ENCODE data around the gene KRABD2.

Gene KRABD2

DNA sequence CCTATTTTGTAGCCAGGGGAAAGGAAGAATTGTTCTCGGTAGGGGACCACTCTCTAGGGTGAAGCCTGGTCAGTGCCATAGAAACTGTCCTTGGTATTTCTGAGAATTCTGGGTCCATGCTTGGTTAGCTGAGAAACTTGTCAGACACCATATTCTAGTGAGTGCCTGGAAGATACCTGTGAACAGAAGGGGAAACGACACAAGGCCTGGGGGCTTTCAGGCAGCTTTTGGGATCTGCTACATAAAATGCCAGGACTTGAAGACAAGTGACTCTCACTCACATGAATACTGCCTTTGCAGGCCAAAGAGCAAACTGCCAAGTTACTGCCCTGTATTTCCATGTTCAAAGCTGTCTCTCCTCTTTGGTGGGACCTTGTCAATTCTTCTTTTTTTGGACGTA, 18.6 kb downstream of the KRABD2 start:
- no peak overlapping the region for H3K4me3 ChIP-seq (replicated peaks in 1 of 3; ENCODE audit: low read depth in 2 of 3, low read length in 3 of 3)
- no peak for DNase-seq
- peaks cover 12% of the 10 kb centered on the region for H3K4me1 Mint-ChIP-seq
- H3K9me3 Mint-ChIP-seq: peaks cover 0 to 3% (median 0%) of the 10 kb centered on the region in 7 donors
- no peaks in the 10 kb centered on the region for H3K36me3 ChIP-seq (replicated peaks in 1 of 2; ENCODE audit: control insufficient read depth in 1 of 2, insufficient read depth in 2 of 2, low read length in 2 of 2)
- H3K4me2 ChIP-seq (replicated peaks; ENCODE audit: extremely low read depth, low read length, poor library complexity, severe bottlenecking): no peak overlapping the region
- intact Hi-C loops (cut with micrococcal nuclease): no loop called here
- H3K27ac ChIP-seq (ENCODE audit: low read depth in 1 of 2, low read length in 2 of 2): no peak overlapping the region
- H3K27me3 Mint-ChIP-seq (ENCODE audit: low read depth in 3 of 3): peaks cover 0 to 5% (median 0%) of the 10 kb centered on the region in 3 donors
- no peak overlapping the region for H3K27ac Mint-ChIP-seq
- no peak overlapping the region for H3K4me3 Mint-ChIP-seq
- no peaks in the 10 kb centered on the region for H4K20me1 ChIP-seq (ENCODE audit: insufficient read depth, low read length)
- no peak overlapping the region for H3K9ac ChIP-seq (ENCODE audit: insufficient read depth, low read length, poor library complexity, severe bottlenecking)
- 100% methylated on average over 1 of the region's 3 CpGs for WGBS (ENCODE audit: insufficient coverage)
- H3K9me3 ChIP-seq (replicated peaks in 1 of 2; ENCODE audit: control insufficient read depth in 1 of 2, insufficient read depth in 1 of 2, low read length in 2 of 2): no peaks in the 10 kb centered on the region
- no peaks in the 10 kb centered on the region for H3K79me2 ChIP-seq (ENCODE audit: insufficient read depth, low read length)
- no peaks in the 10 kb centered on the region for H3K36me3 Mint-ChIP-seq
- no peak overlapping the region for H2AFZ ChIP-seq (ENCODE audit: insufficient read depth, low read depth, low read length, poor library complexity, severe bottlenecking)
- TF ChIP-seq, protein P1, sequence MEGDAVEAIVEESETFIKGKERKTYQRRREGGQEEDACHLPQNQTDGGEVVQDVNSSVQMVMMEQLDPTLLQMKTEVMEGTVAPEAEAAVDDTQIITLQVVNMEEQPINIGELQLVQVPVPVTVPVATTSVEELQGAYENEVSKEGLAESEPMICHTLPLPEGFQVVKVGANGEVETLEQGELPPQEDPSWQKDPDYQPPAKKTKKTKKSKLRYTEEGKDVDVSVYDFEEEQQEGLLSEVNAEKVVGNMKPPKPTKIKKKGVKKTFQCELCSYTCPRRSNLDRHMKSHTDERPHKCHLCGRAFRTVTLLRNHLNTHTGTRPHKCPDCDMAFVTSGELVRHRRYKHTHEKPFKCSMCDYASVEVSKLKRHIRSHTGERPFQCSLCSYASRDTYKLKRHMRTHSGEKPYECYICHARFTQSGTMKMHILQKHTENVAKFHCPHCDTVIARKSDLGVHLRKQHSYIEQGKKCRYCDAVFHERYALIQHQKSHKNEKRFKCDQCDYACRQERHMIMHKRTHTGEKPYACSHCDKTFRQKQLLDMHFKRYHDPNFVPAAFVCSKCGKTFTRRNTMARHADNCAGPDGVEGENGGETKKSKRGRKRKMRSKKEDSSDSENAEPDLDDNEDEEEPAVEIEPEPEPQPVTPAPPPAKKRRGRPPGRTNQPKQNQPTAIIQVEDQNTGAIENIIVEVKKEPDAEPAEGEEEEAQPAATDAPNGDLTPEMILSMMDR (IDR thresholded peaks at IDR 0.05): no peak
- H3K27me3 ChIP-seq (ENCODE audit: control insufficient read depth in 2 of 2, insufficient read depth in 2 of 2, low read length in 2 of 2): no peaks in the 10 kb centered on the region
- H3K4me1 ChIP-seq (ENCODE audit: control insufficient read depth in 1 of 2, insufficient read depth in 2 of 2, low read length in 2 of 2): peaks cover 0 to 8% of the 10 kb centered on the region in 2 donors

DNA sequence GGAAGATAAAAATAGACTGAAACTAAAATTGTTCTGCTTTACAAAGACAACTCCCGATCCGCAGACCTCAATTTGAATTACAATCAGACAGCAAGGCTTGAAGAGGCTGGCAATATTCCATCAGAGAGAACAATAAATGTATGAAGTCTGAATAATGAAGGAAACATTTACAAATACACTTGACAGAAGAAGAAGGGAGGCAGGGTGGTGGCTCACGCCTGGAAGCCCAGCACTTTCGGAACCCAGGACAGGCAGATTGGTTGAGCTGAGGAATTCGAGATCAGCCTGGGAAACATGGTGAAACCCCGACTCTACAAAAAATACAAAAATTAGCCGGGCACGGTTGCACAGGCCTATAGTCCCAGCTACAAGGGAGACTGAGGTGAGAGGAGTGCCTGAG, 22.3 kb downstream of the KRABD2 start:
- intact Hi-C loops (cut with micrococcal nuclease): no loop called here
- no peaks in the 10 kb centered on the region for H3K9me3 ChIP-seq (replicated peaks in 1 of 2; ENCODE audit: control insufficient read depth in 1 of 2, insufficient read depth in 1 of 2, low read length in 2 of 2)
- no peak overlapping the region for H3K4me2 ChIP-seq (replicated peaks; ENCODE audit: extremely low read depth, low read length, poor library complexity, severe bottlenecking)
- H3K9ac ChIP-seq (ENCODE audit: insufficient read depth, low read length, poor library complexity, severe bottlenecking): no peak overlapping the region
- Mint-ChIP-seq H3K4me1 (peaks cover 6% of the 10 kb centered on the region), H3K27ac (no peak overlapping the region), H3K4me3 (no peak overlapping the region), H3K9me3 (peaks cover 0 to 5% (median 0%) of the 10 kb centered on the region in 7 donors), H3K27me3 (ENCODE audit: low read depth in 3 of 3) (peaks cover 0 to 3% (median 0%) of the 10 kb centered on the region in 3 donors), H3K36me3 (no peaks in the 10 kb centered on the region)
- H3K4me1 ChIP-seq (ENCODE audit: control insufficient read depth in 1 of 2, insufficient read depth in 2 of 2, low read length in 2 of 2): peaks cover 0 to 4% of the 10 kb centered on the region in 2 donors
- H3K36me3 ChIP-seq (replicated peaks in 1 of 2; ENCODE audit: control insufficient read depth in 1 of 2, insufficient read depth in 2 of 2, low read length in 2 of 2): no peaks in the 10 kb centered on the region
- WGBS (ENCODE audit: insufficient coverage): 100% methylated on average over 1 of the region's 8 CpGs
- no peaks in the 10 kb centered on the region for H4K20me1 ChIP-seq (ENCODE audit: insufficient read depth, low read length)
- H3K79me2 ChIP-seq (ENCODE audit: insufficient read depth, low read length): no peaks in the 10 kb centered on the region
- H3K27ac ChIP-seq (ENCODE audit: low read depth in 1 of 2, low read length in 2 of 2): no peak overlapping the region
- no peak overlapping the region for H2AFZ ChIP-seq (ENCODE audit: insufficient read depth, low read depth, low read length, poor library complexity, severe bottlenecking)
- TF ChIP-seq, protein P1 (IDR thresholded peaks at IDR 0.05): no peak
- no peaks in the 10 kb centered on the region for H3K27me3 ChIP-seq (ENCODE audit: control insufficient read depth in 2 of 2, insufficient read depth in 2 of 2, low read length in 2 of 2)
- H3K4me3 ChIP-seq (replicated peaks in 1 of 3; ENCODE audit: low read depth in 2 of 3, low read length in 3 of 3): no peak overlapping the region
- DNase-seq: no peak
